Activated naive CD8-positive, alpha-beta T cell treated with anti-CD3 and anti-CD28 coated beads for 36 hours (primary cell): ENCODE measurements around the gene VSTM2L. TPM values are rescaled to one million over a fixed set of nuclear protein-coding genes. Genes with fewer than 3 reads are reported as not detected.
"Not testable (repeated sequence)": the region's sequence is repeated elsewhere in the genome, so short reads cannot be mapped to it uniquely, and the experiment has no call there.

Experiments
- DNase-seq: peaks from one replicate; pipeline ENCODE4 v3.0.0; 2021
- H3K27ac Mint-ChIP-seq: one replicate; pipeline ENCODE4 v1.8.0; 2022; ENCODE audit warnings: mild to moderate bottlenecking, moderate library complexity, mixed read lengths
- H3K27me3 Mint-ChIP-seq: one replicate; pipeline ENCODE4 v1.8.0; 2022; ENCODE audit warnings: mild to moderate bottlenecking, mixed read lengths
- H3K36me3 Mint-ChIP-seq: one replicate; pipeline ENCODE4 v1.8.0; 2021; ENCODE audit warnings: mild to moderate bottlenecking, mixed read lengths
- H3K4me1 Mint-ChIP-seq: one replicate; pipeline ENCODE4 v1.8.0; 2021; ENCODE audit warnings: mixed read lengths
- H3K4me3 Mint-ChIP-seq: one replicate; pipeline ENCODE4 v1.8.0; 2022; ENCODE audit warnings: mild to moderate bottlenecking, moderate library complexity, mixed read lengths
- H3K9me3 Mint-ChIP-seq: one replicate; pipeline ENCODE4 v1.8.0; 2022; ENCODE audit warnings: mixed read lengths
- total RNA-seq, 2 experiments: library from RNA; stranded (reverse); gene quantifications; one replicate each; pipeline ENCODE4 v1.2.3, GENCODE V29; 2021

VSTM2L gene, protein sequence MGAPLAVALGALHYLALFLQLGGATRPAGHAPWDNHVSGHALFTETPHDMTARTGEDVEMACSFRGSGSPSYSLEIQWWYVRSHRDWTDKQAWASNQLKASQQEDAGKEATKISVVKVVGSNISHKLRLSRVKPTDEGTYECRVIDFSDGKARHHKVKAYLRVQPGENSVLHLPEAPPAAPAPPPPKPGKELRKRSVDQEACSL
- not detected for total RNA-seq

DNA sequence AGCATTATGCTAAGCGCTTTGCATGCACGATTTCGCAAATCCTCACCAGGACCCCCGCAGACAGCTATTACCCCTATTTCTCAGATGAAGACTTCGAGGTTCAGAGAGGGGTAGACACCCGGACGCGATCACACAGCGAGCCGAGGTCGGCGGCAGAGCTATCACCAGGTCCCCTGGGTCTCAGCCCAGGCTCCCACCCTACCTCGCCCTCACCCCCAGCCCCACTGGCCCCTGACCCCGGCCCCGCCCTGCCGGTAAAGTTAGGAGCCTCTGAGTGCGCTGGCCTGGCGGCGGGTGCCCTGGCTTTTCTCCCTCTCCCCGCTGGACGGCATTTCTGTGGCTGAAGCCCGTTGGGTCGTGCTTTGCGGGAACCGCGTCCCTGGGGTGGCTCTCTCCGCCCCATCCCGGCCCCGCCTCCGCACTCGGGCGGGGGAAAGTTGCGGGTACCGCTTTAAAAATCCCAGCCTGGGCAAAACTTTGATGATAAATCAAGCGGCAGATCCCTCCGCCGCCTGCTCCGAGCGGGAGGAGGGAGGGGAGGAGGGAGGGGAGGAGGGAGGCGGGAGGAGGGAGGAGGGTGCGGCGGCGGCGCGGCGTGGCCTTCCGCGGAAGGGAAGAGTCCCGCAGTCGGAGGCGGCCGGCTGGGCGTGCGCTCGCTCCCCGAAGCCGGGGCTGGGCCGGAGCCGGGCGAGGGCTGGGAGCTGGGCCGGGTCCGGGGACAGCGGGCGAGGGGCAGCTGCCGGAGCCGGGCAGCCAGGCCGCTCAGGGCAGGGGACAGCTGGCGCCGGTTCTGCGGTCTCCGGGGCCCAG, at the start of gene VSTM2L:
VSTM2L (plus strand) TSS at position 624 of the 810 bp plus-strand sequence. CDS start 224 bp downstream, outside the sequence.
- Mint-ChIP-seq H3K9me3 (no peaks in the 10 kb centered on the region), H3K27me3 (peaks cover 80% of the 10 kb centered on the region), H3K4me1 (peaks cover 8% of the 10 kb centered on the region), H3K36me3 (no peaks in the 10 kb centered on the region), H3K27ac (no peak within 1 kb of the TSS), H3K4me3 (peak within 1 kb of the TSS; percentile 62)
- DNase-seq: no peak

DNA sequence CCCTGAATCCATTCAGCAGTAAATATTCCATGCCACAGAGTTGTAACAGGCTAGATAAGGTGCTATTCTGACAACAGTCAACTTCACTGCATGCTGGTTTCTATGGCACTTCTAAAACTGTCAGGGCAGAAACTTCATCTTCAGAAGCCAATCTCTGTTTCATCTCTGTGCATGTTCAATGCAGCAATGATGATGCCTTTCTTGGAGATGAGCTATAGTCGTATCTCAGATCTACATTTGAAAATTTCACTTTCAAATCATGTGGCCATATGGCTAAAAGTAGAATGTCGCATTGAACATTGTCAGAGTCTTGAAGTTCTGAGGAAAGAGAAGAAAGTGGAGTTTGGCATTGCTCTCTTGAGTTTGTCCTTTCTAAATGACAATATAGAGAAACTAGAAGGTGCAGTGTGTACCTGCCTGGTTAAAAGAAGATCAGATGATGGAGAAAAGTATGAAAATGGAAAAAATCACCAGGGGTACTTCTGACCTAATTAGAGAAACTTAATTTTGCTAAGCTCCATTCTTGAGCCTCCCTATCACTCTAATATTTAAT, 49.0 kb upstream of the VSTM2L start:
- H3K4me1 Mint-ChIP-seq: no peaks in the 10 kb centered on the region
- peaks cover 10% of the 10 kb centered on the region for H3K36me3 Mint-ChIP-seq
- H3K27ac Mint-ChIP-seq: no peak overlapping the region
- DNase-seq: no peak
- no peak overlapping the region for H3K4me3 Mint-ChIP-seq
- no peaks in the 10 kb centered on the region for H3K27me3 Mint-ChIP-seq
- H3K9me3 Mint-ChIP-seq: no peaks in the 10 kb centered on the region

DNA sequence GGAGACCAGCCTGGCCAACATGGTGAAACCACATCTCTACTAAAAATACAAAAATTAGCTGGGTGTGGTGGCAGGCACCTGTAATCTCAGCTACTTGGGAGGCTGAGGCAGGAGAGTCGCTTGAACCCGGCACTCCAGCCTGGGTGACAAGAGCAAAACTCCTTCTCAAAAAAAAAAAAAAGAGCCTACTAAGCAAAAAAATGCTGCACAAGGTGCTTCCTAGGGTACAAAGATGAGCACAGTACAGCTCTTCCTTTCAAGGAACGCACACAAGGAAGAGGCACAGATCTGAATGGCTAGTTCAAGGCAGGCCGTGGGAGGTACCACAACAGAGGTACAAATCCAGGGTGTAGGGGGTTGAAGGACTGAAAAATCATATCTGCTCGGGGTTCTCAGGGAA, 46.9 kb upstream of the VSTM2L start:
- H3K27me3 Mint-ChIP-seq, DNase-seq, H3K4me1 Mint-ChIP-seq, H3K9me3 Mint-ChIP-seq, H3K4me3 Mint-ChIP-seq, H3K27ac Mint-ChIP-seq: not testable (repeated sequence)
- H3K36me3 Mint-ChIP-seq: peaks cover 10% of the 10 kb centered on the region

DNA sequence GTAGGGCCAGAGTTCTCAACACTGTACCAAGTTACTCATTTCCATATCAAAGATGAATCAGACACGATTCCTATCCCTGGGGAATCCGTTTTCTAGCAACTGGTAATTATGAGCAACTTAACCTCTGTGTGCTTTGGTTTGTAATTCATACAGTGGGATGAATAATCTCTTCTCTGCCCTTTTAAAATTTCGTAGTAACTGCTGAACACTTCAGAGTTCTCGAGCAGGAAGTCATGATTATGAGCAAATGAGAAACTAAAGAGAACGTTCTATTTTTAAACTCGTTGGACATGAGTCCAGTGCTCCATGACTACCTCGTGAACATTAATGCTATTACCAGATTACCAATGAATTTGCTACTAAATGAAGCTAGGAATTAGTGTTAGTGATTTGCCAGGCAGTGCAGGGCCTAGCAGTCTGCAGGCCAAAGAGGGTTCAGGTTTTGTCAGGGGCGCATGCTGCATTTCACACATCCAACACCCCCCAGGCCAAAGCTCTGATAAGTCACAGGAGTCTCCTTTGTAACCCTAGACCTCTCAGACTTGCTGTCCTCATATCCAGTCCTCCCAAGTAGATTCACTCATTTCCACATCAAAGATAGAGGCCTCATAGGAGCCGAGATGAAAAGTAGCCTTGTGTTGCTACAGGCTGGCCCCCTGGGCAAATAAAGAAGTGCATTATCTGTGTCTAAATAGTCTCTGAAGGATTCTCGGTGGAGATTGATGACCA, 45.8 kb upstream of the VSTM2L start:
- Mint-ChIP-seq H3K4me1 (no peaks in the 10 kb centered on the region), H3K36me3 (peaks cover 9% of the 10 kb centered on the region), H3K9me3 (no peaks in the 10 kb centered on the region), H3K27ac (no peak overlapping the region), H3K4me3 (no peak overlapping the region), H3K27me3 (no peaks in the 10 kb centered on the region)
- DNase-seq: no peak

DNA sequence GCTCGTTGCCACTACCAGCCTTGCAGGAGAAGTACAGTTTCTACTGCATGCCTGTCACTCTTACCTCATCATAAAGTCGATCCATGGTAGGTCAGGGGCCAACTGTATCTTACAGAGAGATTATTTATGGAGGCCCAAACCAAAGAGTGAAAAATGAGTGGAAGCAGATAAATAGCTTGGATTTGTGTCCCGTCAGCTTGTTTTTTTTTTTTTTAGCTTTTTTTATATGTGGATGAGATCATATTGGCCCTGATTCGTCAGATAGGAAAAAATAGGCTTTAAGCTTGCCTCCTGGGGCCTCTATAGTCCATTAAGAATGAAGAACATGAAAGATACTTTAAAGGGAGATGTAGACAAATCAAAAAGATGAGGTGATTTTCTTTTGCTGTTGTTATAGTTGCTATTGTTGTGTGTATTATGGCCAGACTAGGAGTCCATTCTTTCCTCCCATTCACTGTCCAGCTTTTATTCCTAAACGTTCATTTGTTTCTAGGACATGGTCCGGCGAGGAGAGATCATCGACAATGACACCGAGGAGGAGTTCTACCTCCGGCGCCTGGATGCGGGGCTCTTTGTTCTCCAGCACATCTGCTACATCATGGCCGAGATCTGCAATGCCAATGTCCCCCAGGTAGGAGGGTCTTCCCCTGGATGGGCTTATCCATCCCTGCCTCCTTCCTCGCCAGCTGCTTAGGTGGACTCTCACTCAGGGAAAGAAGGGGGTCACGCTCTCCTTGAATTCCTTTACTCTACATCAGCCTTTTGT, 43.3 kb upstream of the VSTM2L start:
- H3K4me3 Mint-ChIP-seq: no peak overlapping the region

DNA sequence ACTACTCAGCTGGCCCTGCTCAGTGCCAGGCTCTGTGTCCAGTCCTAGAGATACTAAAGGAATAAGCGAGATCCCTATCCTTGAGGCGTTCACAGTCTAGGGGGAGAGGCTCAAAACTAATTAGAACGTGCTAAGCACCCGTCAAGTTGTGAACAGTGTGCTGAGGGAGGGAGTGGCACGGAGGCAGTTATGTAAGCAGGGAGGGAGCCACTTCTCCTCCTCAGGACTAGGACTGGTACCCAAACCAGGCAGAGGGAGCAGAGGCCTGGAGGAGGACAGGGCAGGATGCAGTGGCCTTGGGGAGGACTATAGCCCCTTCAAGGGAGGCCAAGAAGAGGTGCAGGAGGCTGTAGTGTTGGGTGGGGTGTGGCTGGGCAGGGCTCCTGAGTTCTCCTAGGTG, 39.6 kb upstream of the VSTM2L start:
- Mint-ChIP-seq H3K36me3 (no peaks in the 10 kb centered on the region), H3K27me3 (no peaks in the 10 kb centered on the region), H3K27ac (no peak overlapping the region), H3K4me1 (no peaks in the 10 kb centered on the region), H3K4me3 (no peak overlapping the region), H3K9me3 (no peaks in the 10 kb centered on the region)
- no peak for DNase-seq

More for the DNA sequence above, 43.3 kb upstream of the VSTM2L start:
- DNase-seq: no peak
- H3K4me1 Mint-ChIP-seq: no peaks in the 10 kb centered on the region
- H3K27ac Mint-ChIP-seq: no peak overlapping the region
- no peaks in the 10 kb centered on the region for H3K27me3 Mint-ChIP-seq
- peaks cover 5% of the 10 kb centered on the region for H3K36me3 Mint-ChIP-seq
- H3K9me3 Mint-ChIP-seq: no peaks in the 10 kb centered on the region

DNA sequence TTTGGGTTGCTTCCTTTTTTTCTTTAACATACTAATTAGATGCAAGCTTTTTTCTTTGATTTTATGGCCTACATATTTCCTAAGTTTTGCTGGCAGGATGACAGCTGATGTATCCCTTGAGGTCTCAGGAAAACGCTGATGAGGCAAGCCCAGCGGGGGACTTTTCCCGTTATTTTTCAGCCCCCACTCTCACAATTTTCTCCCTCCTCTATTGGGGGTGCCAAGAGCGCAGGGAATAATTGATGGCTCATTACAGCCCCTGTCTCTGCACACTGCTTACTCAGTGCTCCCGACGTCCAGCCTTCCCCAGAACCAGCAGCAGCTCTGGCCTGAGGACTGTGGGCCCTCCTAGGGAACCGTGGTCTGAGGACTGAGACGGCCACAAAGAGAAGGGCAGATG, 38.6 kb upstream of the VSTM2L start:
- Mint-ChIP-seq H3K9me3 (no peaks in the 10 kb centered on the region), H3K27ac (no peak overlapping the region), H3K36me3 (no peaks in the 10 kb centered on the region), H3K4me1 (no peaks in the 10 kb centered on the region), H3K27me3 (no peaks in the 10 kb centered on the region), H3K4me3 (no peak overlapping the region)
- DNase-seq: no peak

DNA sequence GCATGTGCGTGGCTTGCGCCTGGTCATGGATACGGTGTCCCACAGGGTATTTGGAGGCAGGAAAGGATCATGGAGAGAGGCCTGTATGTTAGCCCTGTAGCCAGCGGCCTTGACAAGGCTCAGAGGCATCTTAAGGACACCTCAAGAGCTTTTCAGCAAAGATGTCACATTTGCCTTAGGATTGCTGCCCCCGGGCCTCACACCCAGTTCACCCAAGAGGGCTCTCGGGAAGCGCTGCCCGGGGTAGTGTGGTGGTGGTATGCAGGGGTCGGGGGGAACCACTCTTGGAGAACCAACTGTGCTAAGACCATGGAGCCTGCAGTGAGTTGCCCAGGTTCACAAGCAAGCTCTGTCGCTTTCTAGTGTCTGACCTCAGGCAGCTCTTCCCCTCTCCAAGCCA, 36.9 kb upstream of the VSTM2L start:
- Mint-ChIP-seq H3K27ac (no peak overlapping the region), H3K4me1 (no peaks in the 10 kb centered on the region), H3K36me3 (peaks cover 5% of the 10 kb centered on the region), H3K27me3 (no peaks in the 10 kb centered on the region), H3K9me3 (no peaks in the 10 kb centered on the region), H3K4me3 (no peak overlapping the region)
- DNase-seq: no peak

DNA sequence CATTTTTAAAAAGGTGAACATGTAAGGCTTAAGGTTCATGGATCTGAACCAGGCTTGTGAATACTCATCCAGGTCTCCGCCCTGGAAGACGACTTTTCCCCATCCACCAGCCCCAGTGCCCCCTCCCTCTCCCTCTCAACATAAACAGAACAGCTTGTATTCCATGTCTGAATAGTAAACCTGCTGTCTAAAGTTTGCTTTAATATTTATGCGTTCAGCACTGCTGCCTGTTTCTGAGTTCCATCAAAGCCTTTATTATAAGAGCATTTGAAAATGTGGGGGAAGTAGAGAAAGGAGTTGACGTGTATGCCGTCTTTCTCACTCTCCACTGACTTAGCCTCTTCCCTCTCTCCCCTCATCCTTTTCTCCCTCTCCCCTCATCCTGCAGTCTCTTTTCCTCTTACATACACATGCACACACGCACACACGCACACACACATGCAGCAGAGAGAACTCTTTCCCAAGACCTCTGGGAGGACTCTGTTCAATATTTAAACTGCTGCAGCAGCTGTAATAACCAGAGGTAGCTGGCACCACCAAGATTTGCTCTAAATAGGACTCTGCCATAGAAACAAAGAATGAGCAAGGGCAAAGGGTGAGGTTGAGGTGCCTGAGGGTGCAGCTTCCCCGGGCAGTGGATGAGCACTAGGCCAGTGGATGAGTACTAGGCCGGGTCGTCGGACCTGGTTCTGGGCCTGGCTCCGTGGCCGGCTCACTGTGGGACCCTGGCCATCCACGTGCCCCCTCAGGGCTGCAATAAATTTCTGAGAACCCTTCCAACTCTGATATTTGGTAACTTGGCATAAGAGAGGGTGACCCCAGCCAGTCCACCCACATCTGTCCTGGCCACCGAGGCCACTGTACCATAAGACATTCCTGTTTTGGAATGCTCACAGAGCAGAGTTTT, 35.4 kb upstream of the VSTM2L start:
- Mint-ChIP-seq H3K27ac (no peak overlapping the region), H3K27me3 (no peaks in the 10 kb centered on the region)
- no peak for DNase-seq

DNA sequence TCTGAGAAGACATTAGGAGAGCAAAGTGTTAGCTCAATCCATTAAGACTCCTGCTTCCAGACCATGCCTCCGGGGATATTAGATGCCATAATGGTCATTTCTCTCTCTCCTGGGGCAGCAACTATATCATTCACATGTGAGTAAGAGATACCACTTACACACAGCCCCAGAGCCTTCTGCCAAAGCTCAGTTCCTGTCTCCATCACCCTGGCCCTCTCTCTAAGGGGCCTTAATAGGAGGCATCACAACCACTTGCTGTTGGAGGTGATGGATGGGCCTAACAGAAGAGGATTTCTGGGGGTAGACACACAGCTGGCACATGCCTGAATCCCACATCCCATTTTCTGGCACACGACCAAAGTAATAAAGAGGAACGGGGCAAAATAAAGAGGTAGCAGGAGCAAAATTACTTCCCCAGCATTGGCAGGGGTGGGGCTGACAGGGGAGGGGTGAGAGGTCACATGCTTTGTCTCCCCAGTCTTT, 34.0 kb upstream of the VSTM2L start:
- H3K4me3 Mint-ChIP-seq: no peak overlapping the region
- no peak overlapping the region for H3K27ac Mint-ChIP-seq
- H3K27me3 Mint-ChIP-seq: no peaks in the 10 kb centered on the region
- H3K36me3 Mint-ChIP-seq: peaks cover 5% of the 10 kb centered on the region
- no peaks in the 10 kb centered on the region for H3K4me1 Mint-ChIP-seq
- no peak for DNase-seq
- no peaks in the 10 kb centered on the region for H3K9me3 Mint-ChIP-seq

More for the DNA sequence above, 35.4 kb upstream of the VSTM2L start:
- Mint-ChIP-seq H3K36me3 (peaks cover 5% of the 10 kb centered on the region), H3K4me3 (no peak overlapping the region), H3K4me1 (no peaks in the 10 kb centered on the region), H3K9me3 (no peaks in the 10 kb centered on the region)

DNA sequence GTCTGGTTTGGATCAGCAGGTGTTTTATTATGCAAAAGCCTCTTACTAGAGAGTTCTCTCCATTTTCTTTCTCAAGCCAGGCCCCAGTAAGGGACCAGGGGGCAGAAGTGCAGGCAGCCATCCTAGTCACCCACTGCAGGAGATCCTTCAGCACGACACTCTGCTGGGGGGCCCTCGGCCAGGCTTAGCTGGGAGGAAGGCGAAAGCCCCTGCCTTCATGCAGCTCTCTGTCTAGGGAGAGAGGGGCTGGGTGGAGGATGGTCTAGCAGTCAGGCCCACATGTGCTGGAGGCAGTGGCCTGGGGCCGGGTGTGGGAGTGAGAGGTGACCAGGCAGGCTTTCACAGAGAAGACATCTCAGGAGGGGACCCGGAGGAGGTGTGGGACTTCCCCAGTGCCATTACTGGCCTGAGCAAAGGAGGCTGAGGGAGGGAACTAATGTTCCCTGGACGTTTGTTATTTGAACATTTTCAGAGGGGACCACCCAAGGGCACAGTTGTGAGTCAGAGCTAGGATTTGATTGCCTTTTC, 33.5 kb upstream of the VSTM2L start:
- Mint-ChIP-seq H3K27ac (no peak overlapping the region), H3K4me3 (no peak overlapping the region)

DNA sequence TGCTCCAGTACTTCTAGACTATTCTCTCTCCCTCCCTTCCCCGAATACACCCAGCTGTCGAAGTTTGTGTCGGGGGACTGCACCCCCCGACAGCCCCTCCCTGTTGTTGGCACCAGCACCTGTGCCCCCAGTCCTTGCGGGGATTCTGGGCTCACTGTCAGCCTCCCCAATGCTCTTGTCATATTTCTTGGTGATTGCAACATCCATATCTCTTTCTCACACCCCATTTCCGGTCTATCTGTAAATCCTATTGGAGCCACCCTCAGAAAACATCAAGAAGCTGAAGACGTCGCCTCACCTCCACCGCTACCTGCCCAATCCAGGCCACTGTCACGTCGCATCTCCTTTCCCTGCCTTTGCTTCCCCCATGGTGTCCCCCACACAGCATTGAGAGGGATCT, 32.6 kb upstream of the VSTM2L start:
- DNase-seq: no peak
- no peaks in the 10 kb centered on the region for H3K9me3 Mint-ChIP-seq
- H3K27me3 Mint-ChIP-seq: no peaks in the 10 kb centered on the region
- H3K4me1 Mint-ChIP-seq: no peaks in the 10 kb centered on the region
- peaks cover 5% of the 10 kb centered on the region for H3K36me3 Mint-ChIP-seq
- no peak overlapping the region for H3K4me3 Mint-ChIP-seq
- no peak overlapping the region for H3K27ac Mint-ChIP-seq

More for the DNA sequence above, 33.5 kb upstream of the VSTM2L start:
- Mint-ChIP-seq H3K4me1 (no peaks in the 10 kb centered on the region), H3K27me3 (no peaks in the 10 kb centered on the region), H3K36me3 (peaks cover 5% of the 10 kb centered on the region), H3K9me3 (no peaks in the 10 kb centered on the region)
- no peak for DNase-seq

DNA sequence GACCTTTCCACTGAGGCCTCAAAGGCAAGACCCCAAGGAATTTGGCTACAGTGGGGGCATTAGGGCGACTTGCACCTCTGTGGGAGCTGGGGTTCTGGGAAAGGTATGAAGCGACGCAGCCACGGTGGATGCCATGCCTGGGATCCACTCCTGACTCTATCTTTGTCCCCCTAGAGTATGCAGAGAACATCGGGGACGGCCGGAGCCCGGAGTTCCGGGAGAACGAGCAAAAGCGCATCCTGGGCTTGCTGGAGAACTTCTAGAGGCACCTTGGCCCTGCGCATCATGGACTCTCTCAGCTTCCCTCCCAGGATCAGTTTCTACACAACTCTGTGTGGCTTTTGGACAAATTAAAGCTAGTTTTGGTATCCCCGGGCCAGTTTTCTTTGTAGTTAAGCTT, 31.2 kb upstream of the VSTM2L start:
- H3K27me3 Mint-ChIP-seq: no peaks in the 10 kb centered on the region
- no peak overlapping the region for H3K4me3 Mint-ChIP-seq
- peaks cover 5% of the 10 kb centered on the region for H3K36me3 Mint-ChIP-seq
- DNase-seq: no peak
- H3K27ac Mint-ChIP-seq: no peak overlapping the region
- no peaks in the 10 kb centered on the region for H3K4me1 Mint-ChIP-seq
- no peaks in the 10 kb centered on the region for H3K9me3 Mint-ChIP-seq
